Loucy (cell line): ENCODE data around the gene C2CD4B.

Experiments
- H2AFZ ChIP-seq: fragments of 200-600 bp; sonication (generic); 2 replicates; pipeline ENCODE4 v1.6.0; 2016; ENCODE audit warnings: antibody characterized with exemption, mild to moderate bottlenecking, low read length, moderate library complexity
- H3F3A ChIP-seq: fragments of 200-600 bp; 2 replicates; pipeline ENCODE4 v1.6.0; 2016; ENCODE audit warnings: antibody characterized with exemption, low read depth, mild to moderate bottlenecking
- H3K27me3 ChIP-seq: fragments of 200-600 bp; sonication (generic); 2 replicates; pipeline ENCODE4 v1.6.1; 2014; ENCODE audit warnings: low read length, mild to moderate bottlenecking; ENCODE audit not compliant: insufficient read depth, poor library complexity, severe bottlenecking
- H3K36me3 ChIP-seq: fragments of 200-600 bp; sonication (generic); 2 replicates; pipeline ENCODE4 v1.6.1; 2016; ENCODE audit warnings: low read length; ENCODE audit not compliant: insufficient read depth
- H3K4me1 ChIP-seq: fragments of 200-600 bp; sonication (generic); 2 replicates; pipeline ENCODE4 v1.5.1; 2014; ENCODE audit warnings: low read length, mild to moderate bottlenecking; ENCODE audit not compliant: insufficient read depth, poor library complexity, severe bottlenecking
- H3K4me2 ChIP-seq: fragments of 200-600 bp; sonication (generic); 2 replicates; pipeline ENCODE4 v1.6.0; 2014; ENCODE audit warnings: antibody characterized with exemption, low read length, low read depth, mild to moderate bottlenecking; ENCODE audit not compliant: poor library complexity, severe bottlenecking
- H3K4me3 ChIP-seq: fragments of 200-600 bp; sonication (generic); 2 replicates; pipeline ENCODE4 v1.5.1; 2014; ENCODE audit warnings: low read length, mild to moderate bottlenecking, mixed read lengths; ENCODE audit not compliant: poor library complexity, severe bottlenecking
- H3K79me2 ChIP-seq: fragments of 200-600 bp; sonication (generic); 2 replicates; pipeline ENCODE4 v1.6.1; 2014; ENCODE audit warnings: low read length; ENCODE audit not compliant: insufficient read depth
- H3K9ac ChIP-seq: fragments of 200-600 bp; sonication (generic); 2 replicates; pipeline ENCODE4 v1.6.0; 2014; ENCODE audit warnings: mild to moderate bottlenecking, low read depth, low read length, moderate library complexity; ENCODE audit not compliant: poor library complexity, severe bottlenecking
- H3K9me2 ChIP-seq: fragments of 200-600 bp; sonication (generic); replicated peaks from 2 replicates; pipeline ENCODE4 v1.6.1; 2016; ENCODE audit warnings: low read depth, low read length, mixed read lengths
- H3K9me3 ChIP-seq: fragments of 200-600 bp; sonication (generic); 2 replicates; pipeline ENCODE4 v1.6.1; 2014; ENCODE audit warnings: mild to moderate bottlenecking, antibody characterized with exemption, low read length, low read depth; ENCODE audit not compliant: insufficient read depth
- H4K20me1 ChIP-seq: fragments of 200-600 bp; sonication (generic); 2 replicates; pipeline ENCODE4 v1.6.0; 2014; ENCODE audit warnings: antibody characterized with exemption, low read length, mild to moderate bottlenecking; ENCODE audit not compliant: insufficient read depth, poor library complexity, severe bottlenecking
- EZH2phosphoT487 ChIP-seq: fragments of 200-600 bp; IDR thresholded peaks from 2 replicates; pipeline ENCODE4 v1.6.1; 2018; ENCODE audit warnings: antibody characterized with exemption, mild to moderate bottlenecking, moderate library complexity, borderline replicate concordance
- TF ChIP-seq, protein P1 (sequence below): fragments of 200-600 bp; sonication (generic); conservative IDR thresholded peaks from 2 replicates; pipeline ENCODE4 v1.5.1; 2014; ENCODE audit warnings: mild to moderate bottlenecking, antibody characterized with exemption, low read length

Gene C2CD4B

DNA sequence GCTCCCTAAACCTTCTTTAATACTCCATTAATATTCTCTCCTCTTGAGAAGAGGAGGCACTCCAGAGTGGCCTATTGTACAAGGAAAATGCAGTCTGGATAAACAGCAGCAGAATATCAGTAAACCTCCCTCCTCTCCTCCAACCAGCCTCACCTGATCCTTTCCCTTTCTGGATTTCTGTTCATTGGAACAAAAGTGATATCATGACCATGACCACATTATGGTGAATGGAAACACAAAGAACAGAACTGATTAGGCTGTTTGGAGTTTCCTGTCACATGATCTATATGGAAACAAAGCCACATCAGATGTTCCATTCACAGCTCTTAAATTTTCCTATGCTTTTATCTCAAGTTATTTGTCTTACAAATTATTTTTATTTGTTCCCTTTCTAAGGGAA is 14.6 kb downstream of the C2CD4B start:
- H2AFZ ChIP-seq: no peak overlapping the region
- no peak overlapping the region for H3K9ac ChIP-seq
- H3K9me3 ChIP-seq: no peaks in the 10 kb centered on the region
- no peaks in the 10 kb centered on the region for H3K9me2 ChIP-seq
- no peak overlapping the region for H3K4me3 ChIP-seq
- H3K4me2 ChIP-seq: peak overlapping the region; percentile 39
- H3K4me1 ChIP-seq: peaks cover 14% of the 10 kb centered on the region
- no peaks in the 10 kb centered on the region for H3K36me3 ChIP-seq
- TF ChIP-seq EZH2phosphoT487: no peak
- TF ChIP-seq, protein P1, sequence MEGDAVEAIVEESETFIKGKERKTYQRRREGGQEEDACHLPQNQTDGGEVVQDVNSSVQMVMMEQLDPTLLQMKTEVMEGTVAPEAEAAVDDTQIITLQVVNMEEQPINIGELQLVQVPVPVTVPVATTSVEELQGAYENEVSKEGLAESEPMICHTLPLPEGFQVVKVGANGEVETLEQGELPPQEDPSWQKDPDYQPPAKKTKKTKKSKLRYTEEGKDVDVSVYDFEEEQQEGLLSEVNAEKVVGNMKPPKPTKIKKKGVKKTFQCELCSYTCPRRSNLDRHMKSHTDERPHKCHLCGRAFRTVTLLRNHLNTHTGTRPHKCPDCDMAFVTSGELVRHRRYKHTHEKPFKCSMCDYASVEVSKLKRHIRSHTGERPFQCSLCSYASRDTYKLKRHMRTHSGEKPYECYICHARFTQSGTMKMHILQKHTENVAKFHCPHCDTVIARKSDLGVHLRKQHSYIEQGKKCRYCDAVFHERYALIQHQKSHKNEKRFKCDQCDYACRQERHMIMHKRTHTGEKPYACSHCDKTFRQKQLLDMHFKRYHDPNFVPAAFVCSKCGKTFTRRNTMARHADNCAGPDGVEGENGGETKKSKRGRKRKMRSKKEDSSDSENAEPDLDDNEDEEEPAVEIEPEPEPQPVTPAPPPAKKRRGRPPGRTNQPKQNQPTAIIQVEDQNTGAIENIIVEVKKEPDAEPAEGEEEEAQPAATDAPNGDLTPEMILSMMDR: no peak
- no peaks in the 10 kb centered on the region for H3K79me2 ChIP-seq
- no peaks in the 10 kb centered on the region for H3F3A ChIP-seq
- H4K20me1 ChIP-seq: no peaks in the 10 kb centered on the region
- H3K27me3 ChIP-seq: no peaks in the 10 kb centered on the region

DNA sequence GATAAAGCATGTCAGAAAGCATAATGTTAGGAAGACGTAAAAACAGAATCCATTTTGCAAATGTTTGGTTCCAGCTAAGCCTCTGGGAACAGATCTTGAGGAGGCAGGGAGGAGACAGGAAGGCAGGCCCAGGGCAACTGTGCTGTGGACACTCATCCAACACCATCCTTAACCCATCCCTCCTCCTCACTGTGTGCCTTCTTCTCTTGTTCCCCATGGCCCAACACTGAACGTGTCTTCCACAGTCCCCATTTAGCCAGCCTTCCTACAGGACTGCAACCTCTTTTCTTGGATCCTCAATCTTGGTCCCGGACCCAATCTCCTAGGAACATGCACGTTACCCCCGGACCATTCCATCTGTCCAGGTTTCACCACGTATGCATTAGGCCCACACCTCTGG is 15.4 kb downstream of the C2CD4B start:
- Histone ChIP-seq H4K20me1 (no peaks in the 10 kb centered on the region), H3K4me2 (no peak overlapping the region)

GRCh38 chr15:62147551-62147950 is 17.5 kb downstream of the C2CD4B start:
- Histone ChIP-seq H3K9me2 (no peaks in the 10 kb centered on the region), H3K4me3 (no peak overlapping the region), H4K20me1 (no peaks in the 10 kb centered on the region), H3K4me1 (peaks cover 14% of the 10 kb centered on the region), H3K4me2 (no peak overlapping the region), H3K9me3 (no peaks in the 10 kb centered on the region), H3K36me3 (no peaks in the 10 kb centered on the region), H3F3A (no peaks in the 10 kb centered on the region), H3K9ac (no peak overlapping the region), H3K27me3 (no peaks in the 10 kb centered on the region), H2AFZ (no peak overlapping the region), H3K79me2 (no peaks in the 10 kb centered on the region)
- TF ChIP-seq, protein P1: no peak
- no peak for TF ChIP-seq EZH2phosphoT487

More for the DNA sequence above, 15.4 kb downstream of the C2CD4B start:
- no peaks in the 10 kb centered on the region for H3K36me3 ChIP-seq
- no peaks in the 10 kb centered on the region for H3K9me3 ChIP-seq
- H3K4me3 ChIP-seq: no peak overlapping the region
- no peaks in the 10 kb centered on the region for H3K9me2 ChIP-seq
- H3K9ac ChIP-seq: no peak overlapping the region
- no peaks in the 10 kb centered on the region for H3K79me2 ChIP-seq
- peaks cover 14% of the 10 kb centered on the region for H3K4me1 ChIP-seq
- no peak overlapping the region for H2AFZ ChIP-seq
- no peaks in the 10 kb centered on the region for H3K27me3 ChIP-seq
- H3F3A ChIP-seq: no peaks in the 10 kb centered on the region
- no peak for TF ChIP-seq EZH2phosphoT487
- TF ChIP-seq, protein P1: no peak
